CD4-positive, alpha-beta T cell treated with Interferon alpha-2 for 1 hour (primary cell): ENCODE results near the gene GJA3.
A peak's percentile ranks its signal among the peaks of the same experiment; 100 is the strongest.

Source experiments
- DNase-seq, 2 donors: peaks; one replicate each; pipeline ENCODE4 v3.0.0-alpha.2; 2020 to 2022

GJA3 gene

GRCh38 chr13:20127562-20128458 lies 33.0 kb downstream of the GJA3 start:
- peak; percentile 42 to 44 for DNase-seq

GRCh38 chr13:20127262-20127561 lies 33.6 kb downstream of the GJA3 start:
- DNase-seq: peak in 1 of 2 donors; percentile 17

GRCh38 chr13:20126541-20127261 lies 34.2 kb downstream of the GJA3 start:
- DNase-seq: no peak

GRCh38 chr13:20125783-20126165 lies 35.1 kb downstream of the GJA3 start:
- no peak for DNase-seq

- no peak for DNase-seq
Observed at GRCh38 chr13:20125129-20125782, 35.6 kb downstream of the GJA3 start.

- DNase-seq: no peak
Observed at GRCh38 chr13:20124303-20124702, 36.5 kb downstream of the GJA3 start.

GRCh38 chr13:20121159-20121525 lies 39.7 kb downstream of the GJA3 start:
- DNase-seq: peak in 1 of 2 donors; percentile 25

GRCh38 chr13:20119960-20120359 lies 40.9 kb downstream of the GJA3 start:
- DNase-seq: no peak

- DNase-seq: peak; percentile 53 to 62
Observed at GRCh38 chr13:20118268-20119140, 42.3 kb downstream of the GJA3 start.

GRCh38 chr13:20116213-20116612 lies 44.6 kb downstream of the GJA3 start:
- no peak for DNase-seq

- no peak for DNase-seq
Observed at GRCh38 chr13:20114066-20114610, 46.7 kb downstream of the GJA3 start.

- no peak for DNase-seq
Observed at GRCh38 chr13:20109037-20109436, 51.8 kb downstream of the GJA3 start.

GRCh38 chr13:20106742-20107141 lies 54.1 kb downstream of the GJA3 start:
- no peak for DNase-seq

- DNase-seq: no peak
Observed at GRCh38 chr13:20105161-20105689, 55.6 kb downstream of the GJA3 start.

- no peak for DNase-seq
Observed at GRCh38 chr13:20102525-20103180, 58.2 kb downstream of the GJA3 start.

GRCh38 chr13:20101467-20102316 lies 59.2 kb downstream of the GJA3 start:
- DNase-seq: no peak

- no peak for DNase-seq
Observed at GRCh38 chr13:20099319-20099718, 61.5 kb downstream of the GJA3 start.

- DNase-seq: no peak
Observed at GRCh38 chr13:20093951-20094350, 66.9 kb downstream of the GJA3 start.

GRCh38 chr13:20090349-20090748 lies 70.5 kb downstream of the GJA3 start:
- DNase-seq: no peak
